DND-41 (cell line): ENCODE data around the gene GBA3.

Experiments used
- ATAC-seq: fragments of 200-7000 bp; cut with Tn5 transposase; 3 replicates; pipeline ENCODE4 v1.9.1; 2021; ENCODE audit warnings: low read depth; ENCODE audit not compliant: insufficient read depth
- DNase-seq: peaks from one replicate; pipeline ENCODE4 v3.0.0-alpha.2; 2020
- H2AFZ ChIP-seq: 2 replicates; pipeline ENCODE4 v1.6.0; 2012; ENCODE audit warnings: low read depth, low read length
- H3K27ac ChIP-seq: 2 replicates; pipeline ENCODE4 v1.5.1; 2012; ENCODE audit warnings: low read length, inconsistent platforms
- H3K27me3 ChIP-seq: fragments of 200-600 bp; sonication (generic); 2 replicates; pipeline ENCODE4 v1.6.0; 2012; ENCODE audit warnings: low read length, mild to moderate bottlenecking, inconsistent platforms; ENCODE audit not compliant: insufficient read depth, poor library complexity
- H3K36me3 ChIP-seq: 2 replicates; pipeline ENCODE4 v1.5.1; 2012; ENCODE audit warnings: low read length, inconsistent platforms; ENCODE audit not compliant: insufficient read depth
- H3K4me1 ChIP-seq: 2 replicates; pipeline ENCODE4 v1.5.1; 2012; ENCODE audit warnings: mild to moderate bottlenecking, low read length; ENCODE audit not compliant: insufficient read depth
- H3K4me2 ChIP-seq: 2 replicates; pipeline ENCODE4 v1.6.0; 2012; ENCODE audit warnings: mild to moderate bottlenecking, moderate library complexity, low read length, inconsistent platforms; ENCODE audit not compliant: insufficient read depth
- H3K4me3 ChIP-seq, 2 experiments: fragments of 200-600 bp in 1 of 2; shearing (Covaris generic) in 1 of 2; 2 replicates each; pipeline ENCODE4 v1.5.1; 2012 to 2016; ENCODE audit warnings: inconsistent platforms in 2 of 2, low read length in 2 of 2, mild to moderate bottlenecking in 2 of 2, low read depth in 1 of 2, moderate library complexity in 1 of 2
- H3K79me2 ChIP-seq: 2 replicates; pipeline ENCODE4 v1.6.0; 2012; ENCODE audit warnings: low read length, inconsistent platforms; ENCODE audit not compliant: insufficient read depth
- H3K9ac ChIP-seq: 2 replicates; pipeline ENCODE4 v1.6.0; 2012; ENCODE audit warnings: low read depth, mild to moderate bottlenecking, inconsistent platforms, low read length, moderate library complexity
- H3K9me3 ChIP-seq: 2 replicates; pipeline ENCODE4 v1.5.1; 2012; ENCODE audit warnings: low read length, moderate library complexity, mild to moderate bottlenecking, inconsistent platforms; ENCODE audit not compliant: insufficient read depth, severe bottlenecking
- H4K20me1 ChIP-seq: 2 replicates; pipeline ENCODE4 v1.6.0; 2012; ENCODE audit warnings: low read length; ENCODE audit not compliant: insufficient read depth
- CTCF ChIP-seq: IDR thresholded peaks from 2 replicates; pipeline ENCODE4 v1.5.1; 2012; ENCODE audit warnings: borderline replicate concordance, low read length, moderate library complexity, mild to moderate bottlenecking; ENCODE audit not compliant: poor library complexity, severe bottlenecking; ENCODE audit errors: extremely low read depth
- EZH2 ChIP-seq: IDR thresholded peaks from 3 replicates; pipeline ENCODE4 v1.6.1; 2012; ENCODE audit warnings: borderline replicate concordance, low read depth, mild to moderate bottlenecking, moderate library complexity, low read length, inconsistent platforms; ENCODE audit not compliant: severe bottlenecking

The GBA3 gene

GRCh38 chr4:22668301-22668700 is 24.4 kb upstream of the GBA3 start:
- Histone ChIP-seq H4K20me1 (no peaks in the 10 kb centered on the region), H3K27me3 (no peaks in the 10 kb centered on the region), H3K27ac (no peak overlapping the region), H3K79me2 (no peaks in the 10 kb centered on the region), H3K4me2 (peak overlapping the region; percentile 7; the same call in 1 of the 2 replicates), H2AFZ (no peak overlapping the region; the same call in 1 of the 2 replicates), H3K9ac (no peak overlapping the region), H3K36me3 (no peaks in the 10 kb centered on the region), H3K4me1 (no peaks in the 10 kb centered on the region), H3K9me3 (no peaks in the 10 kb centered on the region), H3K4me3 (no peak overlapping the region)
- TF ChIP-seq CTCF, result no peak
- TF ChIP-seq EZH2, result no peak
- no peak for DNase-seq
- no peak for ATAC-seq

GRCh38 chr4:22668702-22669101 is 24.0 kb upstream of the GBA3 start:
- Histone ChIP-seq H3K36me3 (no peaks in the 10 kb centered on the region), H3K4me3 (no peak overlapping the region), H3K9ac (no peak overlapping the region), H3K4me1 (no peaks in the 10 kb centered on the region), H3K27ac (no peak overlapping the region), H3K27me3 (no peaks in the 10 kb centered on the region), H3K4me2 (peak overlapping the region; percentile 7; the same call in 1 of the 2 replicates), H3K9me3 (no peaks in the 10 kb centered on the region), H2AFZ (no peak overlapping the region; the same call in 1 of the 2 replicates), H4K20me1 (no peaks in the 10 kb centered on the region), H3K79me2 (no peaks in the 10 kb centered on the region)
- TF ChIP-seq EZH2, result no peak
- TF ChIP-seq CTCF, result no peak
- DNase-seq (no peak), ATAC-seq (no peak)

- Histone ChIP-seq H3K4me2 (no peak overlapping the region), H3K4me3 (no peak overlapping the region), H3K79me2 (no peaks in the 10 kb centered on the region), H3K4me1 (no peaks in the 10 kb centered on the region), H3K36me3 (no peaks in the 10 kb centered on the region), H3K9me3 (no peaks in the 10 kb centered on the region), H3K27me3 (no peaks in the 10 kb centered on the region), H3K27ac (no peak overlapping the region), H3K9ac (no peak overlapping the region), H2AFZ (no peak overlapping the region), H4K20me1 (no peaks in the 10 kb centered on the region)
- DNase-seq (no peak), ATAC-seq (no peak)
- TF ChIP-seq EZH2, result no peak
- no peak for TF ChIP-seq CTCF
Measured at GRCh38 chr4:22670956-22671355, 21.8 kb upstream of the GBA3 start.

- Histone ChIP-seq H4K20me1 (no peaks in the 10 kb centered on the region), H3K27ac (no peak overlapping the region), H3K4me1 (no peaks in the 10 kb centered on the region), H3K27me3 (no peaks in the 10 kb centered on the region), H3K9ac (no peak overlapping the region), H3K4me2 (no peak overlapping the region), H3K36me3 (no peaks in the 10 kb centered on the region), H3K4me3 (no peak overlapping the region), H2AFZ (no peak overlapping the region), H3K79me2 (no peaks in the 10 kb centered on the region), H3K9me3 (no peaks in the 10 kb centered on the region)
- no peak for ATAC-seq
- TF ChIP-seq EZH2 (no peak), CTCF (no peak)
- no peak for DNase-seq
Measured at GRCh38 chr4:22672519-22672918, 20.2 kb upstream of the GBA3 start.
